NB4 (cell line): ENCODE measurements around the gene KRTAP5-2.

ENCODE experiments used
- CTCF ChIP-seq: IDR thresholded peaks from one replicate; pipeline ENCODE4 v1.5.1; 2012; ENCODE audit warnings: low read depth, low read length
- MAX ChIP-seq: IDR thresholded peaks from 2 replicates; pipeline ENCODE4 v1.6.1; 2011; ENCODE audit warnings: low read depth, low read length
- MYC ChIP-seq: IDR thresholded peaks from 2 replicates; pipeline ENCODE4 v1.6.1; 2011; ENCODE audit warnings: low read depth, low read length
- POLR2A ChIP-seq: IDR thresholded peaks from 2 replicates; pipeline ENCODE4 v1.6.1; 2011; ENCODE audit warnings: mild to moderate bottlenecking; ENCODE audit not compliant: insufficient read length; ENCODE audit errors: extremely low read depth

- no peak for TF ChIP-seq CTCF
- TF ChIP-seq POLR2A, result no peak
- TF ChIP-seq MAX, result no peak
- TF ChIP-seq MYC, result no peak
Observed at GRCh38 chr11:1622086-1622485, 24.0 kb upstream of the KRTAP5-2 start, which contains the start of gene KRTAP5-4.
